OCI-LY1 (cell line): ENCODE data around the gene TNNI3.

Experiments used
- H2AFZ ChIP-seq: fragments of 200-600 bp; sonication (generic), shearing (Covaris generic); 2 replicates; pipeline ENCODE4 v1.6.0; 2014; ENCODE audit warnings: antibody characterized with exemption, mild to moderate bottlenecking, low read length
- H3F3A ChIP-seq: fragments of 200-600 bp; sonication (generic), shearing (Covaris generic); 2 replicates; pipeline ENCODE4 v1.6.0; 2014; ENCODE audit warnings: mild to moderate bottlenecking, antibody characterized with exemption, low read length, moderate library complexity; ENCODE audit not compliant: insufficient read depth
- H3K27ac ChIP-seq: fragments of 200-600 bp; sonication (generic); 2 replicates; pipeline ENCODE4 v1.5.1; 2014; ENCODE audit warnings: low read length, mixed run types, mild to moderate bottlenecking, low read depth; ENCODE audit not compliant: poor library complexity, severe bottlenecking
- H3K27me3 ChIP-seq: fragments of 200-600 bp; sonication (generic); 2 replicates; pipeline ENCODE4 v1.6.0; 2014; ENCODE audit warnings: antibody characterized with exemption, mild to moderate bottlenecking, low read length, moderate library complexity; ENCODE audit not compliant: insufficient read depth
- H3K36me3 ChIP-seq: fragments of 200-600 bp; sonication (generic); 2 replicates; pipeline ENCODE4 v1.6.1; 2014; ENCODE audit warnings: mild to moderate bottlenecking, antibody characterized with exemption, low read length, moderate library complexity, mixed read lengths; ENCODE audit not compliant: insufficient read depth
- H3K4me1 ChIP-seq: fragments of 200-600 bp; sonication (generic); 2 replicates; pipeline ENCODE4 v1.5.1; 2014; ENCODE audit warnings: mild to moderate bottlenecking, low read length, moderate library complexity; ENCODE audit not compliant: insufficient read depth, severe bottlenecking
- H3K4me2 ChIP-seq: fragments of 200-600 bp; sonication (generic), shearing (Covaris generic); 2 replicates; pipeline ENCODE4 v1.6.1; 2014; ENCODE audit warnings: low read length
- H3K4me3 ChIP-seq: fragments of 200-600 bp; sonication (generic); 2 replicates; pipeline ENCODE4 v1.5.1; 2014; ENCODE audit warnings: low read length, low read depth, mild to moderate bottlenecking, mixed read lengths; ENCODE audit not compliant: poor library complexity, severe bottlenecking
- H3K79me2 ChIP-seq: fragments of 200-600 bp; shearing (Covaris generic); 2 replicates; pipeline ENCODE4 v1.6.1; 2016; ENCODE audit warnings: mixed run types, low read length, mixed read lengths; ENCODE audit not compliant: insufficient read depth
- H3K9ac ChIP-seq: fragments of 200-600 bp; sonication (generic), shearing (Covaris generic); 2 replicates; pipeline ENCODE4 v1.6.1; 2014; ENCODE audit warnings: mild to moderate bottlenecking, low read length, mixed read lengths
- H3K9me2 ChIP-seq: fragments of 200-600 bp; sonication (generic), shearing (Covaris generic); 2 replicates; pipeline ENCODE4 v1.6.1; 2014; ENCODE audit warnings: low read depth, mild to moderate bottlenecking, low read length, mixed read lengths
- H3K9me3 ChIP-seq: fragments of 200-600 bp; shearing (Covaris generic); 2 replicates; pipeline ENCODE4 v1.6.1; 2014; ENCODE audit warnings: low read length, mixed read lengths
- H4K20me1 ChIP-seq: fragments of 200-600 bp; sonication (generic), shearing (Covaris generic); 2 replicates; pipeline ENCODE4 v1.6.0; 2016; ENCODE audit warnings: mild to moderate bottlenecking, low read length; ENCODE audit not compliant: insufficient read depth
- EZH2 ChIP-seq: fragments of 200-600 bp; sonication (generic), shearing (Covaris generic); IDR thresholded peaks from 2 replicates; pipeline ENCODE4 v1.8.0; 2017; ENCODE audit warnings: borderline replicate concordance, mixed run types, mild to moderate bottlenecking, antibody characterized with exemption, low read length, moderate library complexity, mixed read lengths
- TF ChIP-seq, protein P1 (sequence below): fragments of 200-600 bp; sonication (generic), shearing (Covaris generic); IDR thresholded peaks from 2 replicates; pipeline ENCODE4 v1.5.1; 2017; ENCODE audit warnings: mild to moderate bottlenecking, antibody characterized with exemption, low read length, moderate library complexity, mixed read lengths

TNNI3 gene

DNA sequence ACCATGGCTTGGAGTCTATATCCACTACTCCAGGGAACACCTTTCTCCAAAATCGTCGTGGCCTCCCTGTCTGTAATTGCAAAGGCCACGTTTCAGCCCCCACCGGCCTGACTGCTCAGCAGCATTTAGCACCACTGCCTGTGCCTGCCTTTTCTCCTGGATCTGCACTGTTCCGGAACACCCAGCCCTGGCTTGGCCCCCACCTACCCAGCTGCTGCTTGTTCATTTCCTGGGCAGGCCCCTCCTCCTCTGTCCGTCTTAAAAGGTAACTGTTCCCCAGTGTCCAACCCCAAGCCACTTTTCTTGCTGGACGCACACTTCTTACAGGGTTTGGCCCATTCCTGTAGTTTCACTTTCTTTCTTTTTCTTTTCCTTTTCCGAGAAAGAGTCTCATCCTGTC is 31.1 kb upstream of the TNNI3 start:
- no peaks in the 10 kb centered on the region for H3K36me3 ChIP-seq
- no peak overlapping the region for H3K27ac ChIP-seq
- H3K9me2 ChIP-seq, result no peaks in the 10 kb centered on the region
- H3K4me3 ChIP-seq, result no peak overlapping the region
- TF ChIP-seq EZH2, result no peak
- TF ChIP-seq, protein P1, sequence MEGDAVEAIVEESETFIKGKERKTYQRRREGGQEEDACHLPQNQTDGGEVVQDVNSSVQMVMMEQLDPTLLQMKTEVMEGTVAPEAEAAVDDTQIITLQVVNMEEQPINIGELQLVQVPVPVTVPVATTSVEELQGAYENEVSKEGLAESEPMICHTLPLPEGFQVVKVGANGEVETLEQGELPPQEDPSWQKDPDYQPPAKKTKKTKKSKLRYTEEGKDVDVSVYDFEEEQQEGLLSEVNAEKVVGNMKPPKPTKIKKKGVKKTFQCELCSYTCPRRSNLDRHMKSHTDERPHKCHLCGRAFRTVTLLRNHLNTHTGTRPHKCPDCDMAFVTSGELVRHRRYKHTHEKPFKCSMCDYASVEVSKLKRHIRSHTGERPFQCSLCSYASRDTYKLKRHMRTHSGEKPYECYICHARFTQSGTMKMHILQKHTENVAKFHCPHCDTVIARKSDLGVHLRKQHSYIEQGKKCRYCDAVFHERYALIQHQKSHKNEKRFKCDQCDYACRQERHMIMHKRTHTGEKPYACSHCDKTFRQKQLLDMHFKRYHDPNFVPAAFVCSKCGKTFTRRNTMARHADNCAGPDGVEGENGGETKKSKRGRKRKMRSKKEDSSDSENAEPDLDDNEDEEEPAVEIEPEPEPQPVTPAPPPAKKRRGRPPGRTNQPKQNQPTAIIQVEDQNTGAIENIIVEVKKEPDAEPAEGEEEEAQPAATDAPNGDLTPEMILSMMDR, result no peak
- H3K4me2 ChIP-seq, result no peak overlapping the region
- H4K20me1 ChIP-seq, result no peaks in the 10 kb centered on the region
- H3K9ac ChIP-seq, result no peak overlapping the region
- no peaks in the 10 kb centered on the region for H3K9me3 ChIP-seq
- no peaks in the 10 kb centered on the region for H3K4me1 ChIP-seq
- H3F3A ChIP-seq, result no peaks in the 10 kb centered on the region
- no peaks in the 10 kb centered on the region for H3K79me2 ChIP-seq
- no peak overlapping the region for H2AFZ ChIP-seq
- H3K27me3 ChIP-seq, result no peaks in the 10 kb centered on the region; the same call in 1 of the 2 replicates

DNA sequence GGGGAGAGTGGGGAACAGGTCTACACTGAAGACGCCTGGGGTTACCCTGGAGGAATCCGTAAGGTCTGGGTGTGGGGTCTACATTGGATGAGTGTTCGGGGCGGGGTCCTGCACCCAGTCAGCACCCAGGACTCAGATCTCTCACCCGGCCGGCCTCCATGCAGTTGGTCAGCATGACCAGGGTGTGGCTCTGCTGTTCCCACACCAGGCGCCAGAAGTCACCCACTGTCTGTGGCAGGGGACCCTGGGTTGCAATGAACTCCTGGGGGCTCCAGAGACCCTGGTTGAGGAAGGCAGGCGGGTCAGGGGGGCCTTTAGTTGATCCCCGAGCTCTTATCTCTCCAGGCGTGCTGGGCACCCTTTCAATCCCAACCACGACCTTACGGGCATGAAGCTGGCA is 28.5 kb upstream of the TNNI3 start:
- Histone ChIP-seq H2AFZ (no peak overlapping the region), H4K20me1 (no peaks in the 10 kb centered on the region), H3K9me3 (no peaks in the 10 kb centered on the region), H3K4me2 (no peak overlapping the region), H3K79me2 (no peaks in the 10 kb centered on the region), H3F3A (no peaks in the 10 kb centered on the region), H3K27ac (no peak overlapping the region), H3K4me1 (no peaks in the 10 kb centered on the region), H3K36me3 (no peaks in the 10 kb centered on the region), H3K9me2 (no peaks in the 10 kb centered on the region), H3K9ac (no peak overlapping the region), H3K4me3 (no peak overlapping the region), H3K27me3 (no peaks in the 10 kb centered on the region; the same call in 1 of the 2 replicates)
- TF ChIP-seq EZH2, result no peak

DNA sequence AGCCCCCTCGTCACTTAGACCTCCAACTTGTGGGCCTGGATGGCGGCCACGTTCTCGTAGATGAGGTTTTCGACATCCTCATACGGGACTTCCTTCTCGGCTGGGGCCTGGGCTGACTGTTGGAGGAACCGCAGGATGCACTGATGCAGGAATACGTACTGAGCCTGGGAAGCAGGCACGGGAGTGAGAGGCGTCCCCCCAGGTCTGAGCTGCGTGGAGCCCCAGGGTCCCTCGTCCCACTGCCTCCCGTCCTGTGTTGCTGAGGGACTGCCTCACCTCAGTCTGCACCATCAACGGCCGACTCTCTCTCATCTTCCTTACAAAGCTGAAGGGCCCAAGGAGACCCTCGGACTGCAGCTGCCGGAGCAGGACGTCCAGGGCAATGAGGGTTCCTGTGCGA is 24.2 kb upstream of the TNNI3 start:
- H3K79me2 ChIP-seq, result no peaks in the 10 kb centered on the region
- no peak overlapping the region for H3K4me2 ChIP-seq
- H3K9me2 ChIP-seq, result no peaks in the 10 kb centered on the region
- H2AFZ ChIP-seq, result no peak overlapping the region
- H3F3A ChIP-seq, result no peaks in the 10 kb centered on the region
- no peaks in the 10 kb centered on the region; the same call in 1 of the 2 replicates for H3K27me3 ChIP-seq
- H3K27ac ChIP-seq, result no peak overlapping the region
- TF ChIP-seq, protein P1, result no peak
- TF ChIP-seq EZH2, result no peak
- H3K9ac ChIP-seq, result no peak overlapping the region
- H3K9me3 ChIP-seq, result no peaks in the 10 kb centered on the region
- H3K4me3 ChIP-seq, result no peak overlapping the region
- H3K4me1 ChIP-seq, result peaks cover 16% of the 10 kb centered on the region
- H3K36me3 ChIP-seq, result no peaks in the 10 kb centered on the region
- H4K20me1 ChIP-seq, result no peaks in the 10 kb centered on the region
